Activated CD4-positive, CD25-positive, alpha-beta regulatory T cell (primary cell): ENCODE measurements around the gene PXN.

Source experiments
- DNase-seq, 4 experiments: peaks; one replicate each; lab custom pipeline; 2025; lab: John Stamatoyannopoulos, UW

Gene PXN

DNA sequence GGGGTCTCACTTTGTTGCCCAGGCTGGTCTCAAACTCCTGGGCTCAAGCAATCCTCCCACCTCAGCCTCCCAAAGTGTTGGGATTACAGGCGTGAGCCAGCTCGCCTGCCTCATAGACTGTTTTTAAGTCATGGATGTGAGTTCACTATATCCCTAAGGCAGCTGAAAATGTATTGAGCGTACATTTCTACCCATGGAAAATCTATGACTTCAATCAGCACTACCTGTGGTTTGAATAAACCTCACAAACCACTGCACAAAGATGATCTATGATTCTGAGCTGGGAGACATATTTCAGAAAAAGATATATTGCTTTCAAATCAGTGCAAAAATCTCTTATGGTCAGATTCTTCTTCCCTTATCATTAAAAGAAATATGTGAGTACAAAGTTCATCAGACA, 93.5 kb downstream of the PXN start:
- no peak for DNase-seq

DNA sequence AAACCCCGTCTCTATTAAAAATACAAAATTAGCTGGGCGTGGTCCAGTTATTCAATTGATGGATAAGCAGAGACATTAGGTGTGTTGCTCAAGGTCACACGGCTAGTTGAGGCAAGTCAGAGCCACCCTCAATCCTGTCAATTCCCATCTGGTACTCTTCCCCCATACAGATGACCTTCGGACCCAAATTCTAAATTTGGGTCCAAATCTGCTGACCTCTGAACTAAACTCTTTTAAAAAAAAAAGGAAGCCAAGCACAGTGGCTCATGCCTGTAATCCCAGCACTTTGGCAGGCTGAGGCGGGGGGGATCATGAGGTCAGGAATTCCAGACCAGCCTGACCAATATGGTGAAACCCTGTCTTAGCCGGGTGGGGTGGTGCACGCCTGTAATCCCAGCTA, 94.9 kb downstream of the PXN start:
- no peak for DNase-seq

DNA sequence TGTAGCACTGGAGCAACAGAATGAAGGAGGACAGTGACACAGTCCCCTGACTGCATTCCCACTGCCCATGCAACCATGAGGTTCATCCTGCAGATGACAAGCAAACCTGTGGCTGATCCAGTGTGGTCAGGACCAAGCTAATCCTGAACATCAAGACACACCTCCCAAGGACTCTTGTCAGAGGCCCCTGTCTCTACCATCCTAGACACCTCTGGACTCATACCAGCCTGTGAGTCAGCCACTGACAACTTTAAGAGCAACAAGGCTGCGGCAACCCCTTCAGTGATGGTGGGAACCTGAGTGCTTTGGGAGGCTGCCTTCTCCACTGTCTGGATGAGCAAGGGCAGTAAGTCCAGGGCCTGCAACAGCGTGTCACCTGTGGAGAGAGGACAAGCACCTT, 95.6 kb downstream of the PXN start:
- DNase-seq = no peak

DNA sequence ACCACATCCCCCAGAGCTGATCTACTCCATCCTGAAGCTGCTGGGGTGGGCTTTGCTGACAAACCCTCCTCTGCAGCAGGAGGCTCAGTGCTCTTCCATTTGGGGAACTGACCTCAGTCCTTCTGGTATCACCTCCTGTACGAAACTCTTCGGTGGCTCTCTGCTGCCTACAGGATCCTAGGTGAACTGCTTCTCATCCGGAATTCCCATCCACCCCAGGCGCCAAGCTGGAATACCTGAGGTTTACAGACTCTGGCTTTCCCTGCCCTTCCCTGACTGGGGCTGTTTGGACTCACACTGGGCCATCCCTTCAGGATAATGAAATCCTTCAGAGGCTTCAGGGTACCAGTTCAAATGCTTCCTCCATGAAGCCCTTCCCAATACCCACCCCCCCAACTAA, 97.2 kb downstream of the PXN start:
- no peak for DNase-seq

DNA sequence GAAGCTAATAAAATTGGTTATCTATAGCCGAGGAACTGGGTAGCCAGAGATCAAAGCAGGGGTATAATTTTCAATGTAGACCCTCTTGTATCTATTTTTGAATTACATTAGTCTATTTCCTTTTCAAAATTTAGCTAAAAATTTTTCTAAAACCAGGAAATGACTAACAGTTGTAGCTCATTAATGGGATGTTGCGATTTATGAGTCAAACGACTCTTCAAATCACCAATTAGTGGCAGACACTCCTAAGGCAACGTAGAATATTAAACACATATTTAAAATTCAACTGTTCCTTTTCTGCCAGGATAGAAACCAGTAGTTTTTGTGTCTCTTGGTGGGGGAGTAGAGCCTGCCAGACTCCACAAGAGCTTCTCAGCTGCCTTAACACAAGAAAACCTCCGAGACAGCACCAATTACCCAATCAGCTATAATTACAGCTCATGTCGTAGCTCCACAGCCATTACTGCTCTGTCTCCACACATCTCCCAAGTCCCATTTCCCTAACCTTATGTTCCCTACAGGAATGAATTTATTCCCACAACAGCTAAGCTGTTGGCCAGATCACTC, 97.9 kb downstream of the PXN start:
- no peak for DNase-seq

DNA sequence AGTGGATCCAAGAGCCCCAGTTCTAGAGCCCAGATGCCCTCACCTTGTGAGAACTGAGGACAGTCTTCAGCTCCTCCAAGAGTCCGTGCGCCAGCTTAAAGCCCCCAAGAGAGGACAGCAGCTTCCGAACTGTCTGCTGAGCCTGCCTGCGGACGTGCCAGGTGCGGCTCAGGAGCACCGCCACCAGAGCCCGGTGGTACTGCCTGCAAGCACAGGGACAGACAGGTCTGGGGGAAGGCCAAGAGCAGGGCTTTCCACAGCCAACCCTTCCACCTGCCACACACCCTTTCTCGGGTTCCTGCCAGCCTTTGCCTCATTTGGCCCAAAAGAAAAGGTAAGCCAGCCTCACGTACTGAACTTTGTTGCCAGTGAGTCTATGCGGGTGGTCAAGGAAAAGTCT, 101.2 kb downstream of the PXN start:
- DNase-seq = no peak

DNA sequence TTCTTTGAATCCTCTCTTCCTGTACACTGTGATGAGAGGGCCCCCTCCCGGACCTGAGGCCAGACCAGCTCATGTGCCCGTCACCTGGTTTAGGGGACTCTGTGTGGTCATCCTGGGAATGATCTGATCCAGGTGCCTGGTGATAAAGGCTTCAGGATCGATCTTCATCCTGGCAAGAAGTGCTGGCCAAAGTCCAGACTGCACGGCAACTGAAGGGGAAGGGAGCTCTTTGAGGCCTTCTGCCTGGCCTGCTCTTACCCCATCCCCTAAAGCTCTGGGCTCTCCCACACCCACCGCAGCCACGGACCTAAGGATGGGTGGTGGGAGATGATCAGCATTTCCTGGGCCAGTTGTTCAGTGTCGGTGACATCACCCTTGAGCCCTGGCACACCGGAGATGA, 102.8 kb downstream of the PXN start:
- DNase-seq = no peak

DNA sequence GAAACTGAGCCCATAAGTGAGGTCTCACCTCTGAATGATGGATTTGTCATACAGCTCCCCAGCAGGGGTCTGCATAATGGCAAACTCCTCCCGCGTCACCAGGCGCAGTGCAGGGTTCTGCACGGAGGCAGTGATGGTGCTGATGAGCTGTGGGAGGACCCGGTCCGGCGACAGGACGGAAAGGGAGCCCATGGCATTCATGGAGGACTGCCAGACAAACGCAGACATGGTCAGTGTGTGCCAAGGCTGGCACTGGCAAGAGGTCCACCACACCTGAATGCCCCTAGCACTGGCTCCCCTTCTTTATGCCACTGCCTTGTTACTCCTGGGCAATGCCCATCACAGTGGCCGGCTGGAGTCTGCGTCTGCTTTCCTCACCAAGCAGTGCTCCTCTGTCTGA, 103.7 kb downstream of the PXN start:
- no peak for DNase-seq
